ENCODE measurements around the gene NDST4. TPM values are rescaled to one million over a fixed set of nuclear protein-coding genes. Genes with fewer than 3 reads are reported as not detected.

The NDST4 gene
- polyA plus RNA-seq, 1 donor (not counting 4 experiments of a cell fraction or from before 2014, with no cell fraction given): not detected

DNA sequence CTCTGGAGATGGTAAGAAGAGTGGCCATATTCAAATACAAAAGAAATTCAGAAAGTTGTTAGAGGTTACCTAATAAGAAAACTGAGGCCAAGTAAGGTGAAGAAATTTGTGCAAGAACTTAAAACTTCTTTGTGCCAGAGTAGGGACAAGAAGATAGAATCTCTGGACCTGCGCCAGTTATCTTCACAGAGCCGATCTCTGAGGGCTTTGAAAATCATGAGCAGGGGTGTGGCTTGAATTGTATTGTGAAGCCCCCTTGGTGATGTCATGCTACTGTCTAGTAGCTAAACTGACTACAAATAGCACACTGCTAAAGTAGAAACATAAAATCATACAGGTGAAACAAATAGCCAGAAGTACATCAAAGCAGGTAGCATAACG is 330.2 kb downstream of the NDST4 start:
- Histone ChIP-seq H3K9ac (ENCODE audit: control insufficient read depth, extremely low read depth, insufficient read depth, low read length) (no peak overlapping the region), H4K20me1 (ENCODE audit: control insufficient read depth, extremely low read depth, insufficient read depth, low read length) (no peaks in the 10 kb centered on the region), H3K9me1 (ENCODE audit: control insufficient read depth, extremely low read depth, insufficient read depth, low read length) (no peaks in the 10 kb centered on the region), H3K36me3 (ENCODE audit: control insufficient read depth in 2 of 2, extremely low read depth in 1 of 2, insufficient read depth in 2 of 2, low read length in 2 of 2) (no peaks in the 10 kb centered on the region), H3K4me1 (ENCODE audit: control insufficient read depth, extremely low read depth, insufficient read depth, low read length) (no peaks in the 10 kb centered on the region), H3K79me2 (ENCODE audit: control insufficient read depth, insufficient read depth, low read length) (no peaks in the 10 kb centered on the region), H2AFZ (ENCODE audit: control insufficient read depth, low read length) (no peak overlapping the region), H3K9me3 (ENCODE audit: control insufficient read depth, low read depth, low read length) (no peaks in the 10 kb centered on the region), H3K27me3 (ENCODE audit: control insufficient read depth, extremely low read depth, insufficient read depth, low read length) (no peaks in the 10 kb centered on the region), H3K4me3 (ENCODE audit: control insufficient read depth in 2 of 3, extremely low read depth in 1 of 3, insufficient read depth in 2 of 3, low read depth in 1 of 3, low read length in 3 of 3) (no peak overlapping the region), H3K27ac (ENCODE audit: control insufficient read depth, insufficient read depth, low read length) (no peak overlapping the region), H3K4me2 (ENCODE audit: control insufficient read depth, extremely low read depth, insufficient read depth, low read depth, low read length) (no peak overlapping the region)
- TF ChIP-seq, protein P1, sequence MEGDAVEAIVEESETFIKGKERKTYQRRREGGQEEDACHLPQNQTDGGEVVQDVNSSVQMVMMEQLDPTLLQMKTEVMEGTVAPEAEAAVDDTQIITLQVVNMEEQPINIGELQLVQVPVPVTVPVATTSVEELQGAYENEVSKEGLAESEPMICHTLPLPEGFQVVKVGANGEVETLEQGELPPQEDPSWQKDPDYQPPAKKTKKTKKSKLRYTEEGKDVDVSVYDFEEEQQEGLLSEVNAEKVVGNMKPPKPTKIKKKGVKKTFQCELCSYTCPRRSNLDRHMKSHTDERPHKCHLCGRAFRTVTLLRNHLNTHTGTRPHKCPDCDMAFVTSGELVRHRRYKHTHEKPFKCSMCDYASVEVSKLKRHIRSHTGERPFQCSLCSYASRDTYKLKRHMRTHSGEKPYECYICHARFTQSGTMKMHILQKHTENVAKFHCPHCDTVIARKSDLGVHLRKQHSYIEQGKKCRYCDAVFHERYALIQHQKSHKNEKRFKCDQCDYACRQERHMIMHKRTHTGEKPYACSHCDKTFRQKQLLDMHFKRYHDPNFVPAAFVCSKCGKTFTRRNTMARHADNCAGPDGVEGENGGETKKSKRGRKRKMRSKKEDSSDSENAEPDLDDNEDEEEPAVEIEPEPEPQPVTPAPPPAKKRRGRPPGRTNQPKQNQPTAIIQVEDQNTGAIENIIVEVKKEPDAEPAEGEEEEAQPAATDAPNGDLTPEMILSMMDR (optimal IDR thresholded peaks at IDR 0.05 in 1 of 3, IDR thresholded peaks at IDR 0.05 in 1 of 3, conservative IDR thresholded peaks at IDR 0.05 in 1 of 3; ENCODE audit: extremely low read depth in 1 of 3, insufficient read depth in 2 of 3, low read length in 3 of 3): no peak
- no peak for TF ChIP-seq EZH2 (IDR thresholded peaks at IDR 0.05; ENCODE audit: low read length)
- dilution Hi-C loops (cut with MboI; ENCODE audit: extremely low pct_ligation_motif_present, low sequenced_read_pairs): no loop called here
- DNase-seq (ENCODE audit: low read depth, low spot score) (no peak), FAIRE-seq (no peak)

GRCh38 chr4:114782415-114783214 is 330.8 kb downstream of the NDST4 start:
- Histone ChIP-seq H3K9ac (ENCODE audit: control insufficient read depth, extremely low read depth, insufficient read depth, low read length) (no peak overlapping the region), H2AFZ (ENCODE audit: control insufficient read depth, low read length) (no peak overlapping the region), H3K4me1 (ENCODE audit: control insufficient read depth, extremely low read depth, insufficient read depth, low read length) (no peaks in the 10 kb centered on the region), H3K27me3 (ENCODE audit: control insufficient read depth, extremely low read depth, insufficient read depth, low read length) (no peaks in the 10 kb centered on the region), H3K27ac (ENCODE audit: control insufficient read depth, insufficient read depth, low read length) (no peak overlapping the region), H4K20me1 (ENCODE audit: control insufficient read depth, extremely low read depth, insufficient read depth, low read length) (no peaks in the 10 kb centered on the region), H3K79me2 (ENCODE audit: control insufficient read depth, insufficient read depth, low read length) (no peaks in the 10 kb centered on the region), H3K9me3 (ENCODE audit: control insufficient read depth, low read depth, low read length) (no peaks in the 10 kb centered on the region), H3K36me3 (ENCODE audit: control insufficient read depth in 2 of 2, extremely low read depth in 1 of 2, insufficient read depth in 2 of 2, low read length in 2 of 2) (no peaks in the 10 kb centered on the region), H3K9me1 (ENCODE audit: control insufficient read depth, extremely low read depth, insufficient read depth, low read length) (no peaks in the 10 kb centered on the region), H3K4me3 (ENCODE audit: control insufficient read depth in 2 of 3, extremely low read depth in 1 of 3, insufficient read depth in 2 of 3, low read depth in 1 of 3, low read length in 3 of 3) (no peak overlapping the region), H3K4me2 (ENCODE audit: control insufficient read depth, extremely low read depth, insufficient read depth, low read depth, low read length) (no peak overlapping the region)
- no peak for DNase-seq (ENCODE audit: low read depth, low spot score)
- TF ChIP-seq EZH2 (IDR thresholded peaks at IDR 0.05; ENCODE audit: low read length): no peak
- TF ChIP-seq, protein P1 (optimal IDR thresholded peaks at IDR 0.05 in 1 of 3, IDR thresholded peaks at IDR 0.05 in 1 of 3, conservative IDR thresholded peaks at IDR 0.05 in 1 of 3; ENCODE audit: extremely low read depth in 1 of 3, insufficient read depth in 2 of 3, low read length in 3 of 3): no peak
- FAIRE-seq: no peak
- dilution Hi-C loops (cut with MboI; ENCODE audit: extremely low pct_ligation_motif_present, low sequenced_read_pairs): no loop called here

All from keratinocyte (primary cell).